ENCODE measurements around the gene TRANK1. TPM values are rescaled to one million over a fixed set of nuclear protein-coding genes. Genes with fewer than 3 reads are reported as not detected.

TRANK1 gene
- total and polyA plus RNA-seq, 2 experiments from 2014 or later, result 1.8 to 6.7 TPM

DNA sequence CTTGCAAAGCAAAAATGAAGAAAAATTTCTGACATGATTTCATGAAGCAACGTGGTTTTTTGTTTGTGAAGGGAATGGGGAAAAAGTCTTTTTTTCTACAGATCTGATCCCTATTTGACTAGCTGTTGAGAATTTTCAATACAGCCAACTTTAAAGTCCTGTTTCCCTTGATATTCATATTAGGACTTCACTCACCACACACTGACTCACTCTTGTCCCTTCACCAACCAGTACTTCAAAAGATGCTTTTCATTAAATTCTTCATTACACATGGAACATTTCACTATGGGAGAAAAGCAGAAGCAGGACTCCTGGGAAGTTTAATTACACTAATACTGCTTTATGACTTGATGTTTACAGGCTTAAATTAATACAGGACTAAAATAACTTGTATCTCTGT, 16.6 kb downstream of the TRANK1 start:
- Histone ChIP-seq H3K36me3 (ENCODE audit: insufficient read depth) (no peaks in the 10 kb centered on the region), H3K4me1 (ENCODE audit: insufficient read depth) (peaks cover 9% of the 10 kb centered on the region), H3F3A (replicated peaks; ENCODE audit: low read depth) (no peaks in the 10 kb centered on the region), H3K27me3 (ENCODE audit: insufficient read depth) (no peaks in the 10 kb centered on the region), H3K4me3 (no peak overlapping the region), H3K4me2 (no peak overlapping the region), H3K9me2 (ENCODE audit: insufficient read depth) (no peaks in the 10 kb centered on the region), H4K20me1 (replicated peaks; ENCODE audit: insufficient read depth) (no peaks in the 10 kb centered on the region), H3K27ac (ENCODE audit: low read depth) (no peak overlapping the region), H2AFZ (no peak overlapping the region), H3K79me2 (replicated peaks; ENCODE audit: insufficient read depth) (no peaks in the 10 kb centered on the region)
- DNase-seq (ENCODE audit: low spot score) (no peak), ATAC-seq (no peak)
- Mint-ChIP-seq H3K27me3 (ENCODE audit: insufficient read depth, low read depth, poor library complexity) (peaks cover 8% of the 10 kb centered on the region), H3K27ac (no peak overlapping the region), H3K9me3 (peaks cover 4% of the 10 kb centered on the region; the same call in 2 of the 3 replicates), H3K4me3 (no peak overlapping the region), H3K36me3 (ENCODE audit: low read depth) (peaks cover 5% of the 10 kb centered on the region), H3K4me1 (peaks cover 25% of the 10 kb centered on the region)
- no peak for TF ChIP-seq JUNB (IDR thresholded peaks at IDR 0.05; ENCODE audit: unreplicated experiment)
- no peak for TF ChIP-seq POLR2AphosphoS5 (IDR thresholded peaks at IDR 0.05; ENCODE audit: low read depth)
- TF ChIP-seq CREB1 (CRISPR knock-in tag; IDR thresholded peaks at IDR 0.05; ENCODE audit: low read depth), result no peak

DNA sequence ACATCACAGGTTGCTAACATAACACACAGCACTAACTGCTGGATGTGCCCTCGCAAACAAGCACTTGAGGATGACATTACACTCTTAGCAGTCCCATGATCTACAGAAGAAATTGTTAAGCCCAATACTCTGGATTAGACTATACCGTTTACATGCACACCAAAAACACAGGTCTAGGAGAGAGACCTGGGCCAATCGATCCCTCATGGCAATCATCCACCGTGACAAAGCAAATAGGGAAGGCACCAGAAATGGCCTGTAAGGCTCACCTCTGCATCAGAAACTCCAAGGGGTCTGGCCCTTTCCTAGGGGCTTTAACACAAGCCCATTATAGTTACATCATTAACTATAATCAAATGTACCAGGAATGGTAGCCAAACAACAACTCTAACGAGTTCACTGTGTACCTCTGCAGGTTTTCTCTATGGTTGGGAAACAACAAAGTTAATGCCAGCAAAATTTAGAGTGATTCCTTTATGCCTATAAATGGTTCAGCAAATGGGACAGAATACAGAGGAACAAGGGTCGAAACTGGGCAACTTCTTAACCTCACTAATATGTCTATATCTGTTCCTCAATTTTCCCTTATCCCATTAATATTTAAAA, 18.5 kb downstream of the TRANK1 start:
- H3K4me3 ChIP-seq, result no peak overlapping the region
- no peak overlapping the region for H3K4me3 Mint-ChIP-seq
- H3K4me1 ChIP-seq (ENCODE audit: insufficient read depth), result peaks cover 9% of the 10 kb centered on the region
- peaks cover 12% of the 10 kb centered on the region for H3K4me1 Mint-ChIP-seq
- peaks cover 12% of the 10 kb centered on the region for H3K36me3 Mint-ChIP-seq (ENCODE audit: low read depth)
- no peaks in the 10 kb centered on the region for H3K27me3 ChIP-seq (ENCODE audit: insufficient read depth)
- H3K27ac ChIP-seq (ENCODE audit: low read depth), result no peak overlapping the region
- H3K36me3 ChIP-seq (ENCODE audit: insufficient read depth), result no peaks in the 10 kb centered on the region
- TF ChIP-seq ZNF331 (CRISPR knock-in tag; IDR thresholded peaks at IDR 0.05; ENCODE audit: low read depth), result no peak
- TF ChIP-seq, protein P1, sequence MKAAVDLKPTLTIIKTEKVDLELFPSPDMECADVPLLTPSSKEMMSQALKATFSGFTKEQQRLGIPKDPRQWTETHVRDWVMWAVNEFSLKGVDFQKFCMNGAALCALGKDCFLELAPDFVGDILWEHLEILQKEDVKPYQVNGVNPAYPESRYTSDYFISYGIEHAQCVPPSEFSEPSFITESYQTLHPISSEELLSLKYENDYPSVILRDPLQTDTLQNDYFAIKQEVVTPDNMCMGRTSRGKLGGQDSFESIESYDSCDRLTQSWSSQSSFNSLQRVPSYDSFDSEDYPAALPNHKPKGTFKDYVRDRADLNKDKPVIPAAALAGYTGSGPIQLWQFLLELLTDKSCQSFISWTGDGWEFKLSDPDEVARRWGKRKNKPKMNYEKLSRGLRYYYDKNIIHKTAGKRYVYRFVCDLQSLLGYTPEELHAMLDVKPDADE (IDR thresholded peaks at IDR 0.05), result no peak
- TF ChIP-seq, protein P2, sequence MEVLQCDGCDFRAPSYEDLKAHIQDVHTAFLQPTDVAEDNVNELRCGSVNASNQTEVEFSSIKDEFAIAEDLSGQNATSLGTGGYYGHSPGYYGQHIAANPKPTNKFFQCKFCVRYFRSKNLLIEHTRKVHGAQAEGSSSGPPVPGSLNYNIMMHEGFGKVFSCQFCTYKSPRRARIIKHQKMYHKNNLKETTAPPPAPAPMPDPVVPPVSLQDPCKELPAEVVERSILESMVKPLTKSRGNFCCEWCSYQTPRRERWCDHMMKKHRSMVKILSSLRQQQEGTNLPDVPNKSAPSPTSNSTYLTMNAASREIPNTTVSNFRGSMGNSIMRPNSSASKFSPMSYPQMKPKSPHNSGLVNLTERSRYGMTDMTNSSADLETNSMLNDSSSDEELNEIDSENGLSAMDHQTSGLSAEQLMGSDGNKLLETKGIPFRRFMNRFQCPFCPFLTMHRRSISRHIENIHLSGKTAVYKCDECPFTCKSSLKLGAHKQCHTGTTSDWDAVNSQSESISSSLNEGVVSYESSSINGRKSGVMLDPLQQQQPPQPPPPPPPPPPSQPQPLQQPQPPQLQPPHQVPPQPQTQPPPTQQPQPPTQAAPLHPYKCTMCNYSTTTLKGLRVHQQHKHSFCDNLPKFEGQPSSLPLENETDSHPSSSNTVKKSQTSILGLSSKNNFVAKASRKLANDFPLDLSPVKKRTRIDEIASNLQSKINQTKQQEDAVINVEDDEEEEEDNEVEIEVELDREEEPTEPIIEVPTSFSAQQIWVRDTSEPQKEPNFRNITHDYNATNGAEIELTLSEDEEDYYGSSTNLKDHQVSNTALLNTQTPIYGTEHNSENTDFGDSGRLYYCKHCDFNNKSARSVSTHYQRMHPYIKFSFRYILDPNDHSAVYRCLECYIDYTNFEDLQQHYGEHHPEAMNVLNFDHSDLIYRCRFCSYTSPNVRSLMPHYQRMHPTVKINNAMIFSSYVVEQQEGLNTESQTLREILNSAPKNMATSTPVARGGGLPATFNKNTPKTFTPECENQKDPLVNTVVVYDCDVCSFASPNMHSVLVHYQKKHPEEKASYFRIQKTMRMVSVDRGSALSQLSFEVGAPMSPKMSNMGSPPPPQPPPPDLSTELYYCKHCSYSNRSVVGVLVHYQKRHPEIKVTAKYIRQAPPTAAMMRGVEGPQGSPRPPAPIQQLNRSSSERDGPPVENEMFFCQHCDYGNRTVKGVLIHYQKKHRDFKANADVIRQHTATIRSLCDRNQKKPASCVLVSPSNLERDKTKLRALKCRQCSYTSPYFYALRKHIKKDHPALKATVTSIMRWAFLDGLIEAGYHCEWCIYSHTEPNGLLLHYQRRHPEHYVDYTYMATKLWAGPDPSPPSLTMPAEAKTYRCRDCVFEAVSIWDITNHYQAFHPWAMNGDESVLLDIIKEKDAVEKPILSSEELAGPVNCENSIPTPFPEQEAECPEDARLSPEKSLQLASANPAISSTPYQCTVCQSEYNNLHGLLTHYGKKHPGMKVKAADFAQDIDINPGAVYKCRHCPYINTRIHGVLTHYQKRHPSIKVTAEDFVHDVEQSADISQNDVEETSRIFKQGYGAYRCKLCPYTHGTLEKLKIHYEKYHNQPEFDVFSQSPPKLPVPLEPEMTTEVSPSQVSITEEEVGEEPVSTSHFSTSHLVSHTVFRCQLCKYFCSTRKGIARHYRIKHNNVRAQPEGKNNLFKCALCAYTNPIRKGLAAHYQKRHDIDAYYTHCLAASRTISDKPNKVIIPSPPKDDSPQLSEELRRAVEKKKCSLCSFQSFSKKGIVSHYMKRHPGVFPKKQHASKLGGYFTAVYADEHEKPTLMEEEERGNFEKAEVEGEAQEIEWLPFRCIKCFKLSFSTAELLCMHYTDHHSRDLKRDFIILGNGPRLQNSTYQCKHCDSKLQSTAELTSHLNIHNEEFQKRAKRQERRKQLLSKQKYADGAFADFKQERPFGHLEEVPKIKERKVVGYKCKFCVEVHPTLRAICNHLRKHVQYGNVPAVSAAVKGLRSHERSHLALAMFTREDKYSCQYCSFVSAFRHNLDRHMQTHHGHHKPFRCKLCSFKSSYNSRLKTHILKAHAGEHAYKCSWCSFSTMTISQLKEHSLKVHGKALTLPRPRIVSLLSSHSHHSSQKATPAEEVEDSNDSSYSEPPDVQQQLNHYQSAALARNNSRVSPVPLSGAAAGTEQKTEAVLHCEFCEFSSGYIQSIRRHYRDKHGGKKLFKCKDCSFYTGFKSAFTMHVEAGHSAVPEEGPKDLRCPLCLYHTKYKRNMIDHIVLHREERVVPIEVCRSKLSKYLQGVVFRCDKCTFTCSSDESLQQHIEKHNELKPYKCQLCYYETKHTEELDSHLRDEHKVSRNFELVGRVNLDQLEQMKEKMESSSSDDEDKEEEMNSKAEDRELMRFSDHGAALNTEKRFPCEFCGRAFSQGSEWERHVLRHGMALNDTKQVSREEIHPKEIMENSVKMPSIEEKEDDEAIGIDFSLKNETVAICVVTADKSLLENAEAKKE (CRISPR knock-in tag; IDR thresholded peaks at IDR 0.05), result no peak
- TF ChIP-seq, protein P3, sequence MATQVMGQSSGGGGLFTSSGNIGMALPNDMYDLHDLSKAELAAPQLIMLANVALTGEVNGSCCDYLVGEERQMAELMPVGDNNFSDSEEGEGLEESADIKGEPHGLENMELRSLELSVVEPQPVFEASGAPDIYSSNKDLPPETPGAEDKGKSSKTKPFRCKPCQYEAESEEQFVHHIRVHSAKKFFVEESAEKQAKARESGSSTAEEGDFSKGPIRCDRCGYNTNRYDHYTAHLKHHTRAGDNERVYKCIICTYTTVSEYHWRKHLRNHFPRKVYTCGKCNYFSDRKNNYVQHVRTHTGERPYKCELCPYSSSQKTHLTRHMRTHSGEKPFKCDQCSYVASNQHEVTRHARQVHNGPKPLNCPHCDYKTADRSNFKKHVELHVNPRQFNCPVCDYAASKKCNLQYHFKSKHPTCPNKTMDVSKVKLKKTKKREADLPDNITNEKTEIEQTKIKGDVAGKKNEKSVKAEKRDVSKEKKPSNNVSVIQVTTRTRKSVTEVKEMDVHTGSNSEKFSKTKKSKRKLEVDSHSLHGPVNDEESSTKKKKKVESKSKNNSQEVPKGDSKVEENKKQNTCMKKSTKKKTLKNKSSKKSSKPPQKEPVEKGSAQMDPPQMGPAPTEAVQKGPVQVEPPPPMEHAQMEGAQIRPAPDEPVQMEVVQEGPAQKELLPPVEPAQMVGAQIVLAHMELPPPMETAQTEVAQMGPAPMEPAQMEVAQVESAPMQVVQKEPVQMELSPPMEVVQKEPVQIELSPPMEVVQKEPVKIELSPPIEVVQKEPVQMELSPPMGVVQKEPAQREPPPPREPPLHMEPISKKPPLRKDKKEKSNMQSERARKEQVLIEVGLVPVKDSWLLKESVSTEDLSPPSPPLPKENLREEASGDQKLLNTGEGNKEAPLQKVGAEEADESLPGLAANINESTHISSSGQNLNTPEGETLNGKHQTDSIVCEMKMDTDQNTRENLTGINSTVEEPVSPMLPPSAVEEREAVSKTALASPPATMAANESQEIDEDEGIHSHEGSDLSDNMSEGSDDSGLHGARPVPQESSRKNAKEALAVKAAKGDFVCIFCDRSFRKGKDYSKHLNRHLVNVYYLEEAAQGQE (IDR thresholded peaks at IDR 0.05; ENCODE audit: unreplicated experiment), result no peak
- TF ChIP-seq, protein P4, sequence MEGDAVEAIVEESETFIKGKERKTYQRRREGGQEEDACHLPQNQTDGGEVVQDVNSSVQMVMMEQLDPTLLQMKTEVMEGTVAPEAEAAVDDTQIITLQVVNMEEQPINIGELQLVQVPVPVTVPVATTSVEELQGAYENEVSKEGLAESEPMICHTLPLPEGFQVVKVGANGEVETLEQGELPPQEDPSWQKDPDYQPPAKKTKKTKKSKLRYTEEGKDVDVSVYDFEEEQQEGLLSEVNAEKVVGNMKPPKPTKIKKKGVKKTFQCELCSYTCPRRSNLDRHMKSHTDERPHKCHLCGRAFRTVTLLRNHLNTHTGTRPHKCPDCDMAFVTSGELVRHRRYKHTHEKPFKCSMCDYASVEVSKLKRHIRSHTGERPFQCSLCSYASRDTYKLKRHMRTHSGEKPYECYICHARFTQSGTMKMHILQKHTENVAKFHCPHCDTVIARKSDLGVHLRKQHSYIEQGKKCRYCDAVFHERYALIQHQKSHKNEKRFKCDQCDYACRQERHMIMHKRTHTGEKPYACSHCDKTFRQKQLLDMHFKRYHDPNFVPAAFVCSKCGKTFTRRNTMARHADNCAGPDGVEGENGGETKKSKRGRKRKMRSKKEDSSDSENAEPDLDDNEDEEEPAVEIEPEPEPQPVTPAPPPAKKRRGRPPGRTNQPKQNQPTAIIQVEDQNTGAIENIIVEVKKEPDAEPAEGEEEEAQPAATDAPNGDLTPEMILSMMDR (conservative IDR thresholded peaks at IDR 0.05; ENCODE audit: low read depth in 2 of 2), result no peak
- DNase-seq (ENCODE audit: low spot score), result no peak
- H3F3A ChIP-seq (replicated peaks; ENCODE audit: low read depth), result no peaks in the 10 kb centered on the region
- H3K27me3 Mint-ChIP-seq (ENCODE audit: insufficient read depth, low read depth, poor library complexity), result peaks cover 10% of the 10 kb centered on the region
- no peaks in the 10 kb centered on the region for H3K9me2 ChIP-seq (ENCODE audit: insufficient read depth)
- no peaks in the 10 kb centered on the region for H3K79me2 ChIP-seq (replicated peaks; ENCODE audit: insufficient read depth)
- no peak overlapping the region for H3K4me2 ChIP-seq
- no peak overlapping the region for H2AFZ ChIP-seq
- ATAC-seq, result no peak
- no peaks in the 10 kb centered on the region for H4K20me1 ChIP-seq (replicated peaks; ENCODE audit: insufficient read depth)
- H3K9me3 Mint-ChIP-seq, result peaks cover 11% of the 10 kb centered on the region
- H3K27ac Mint-ChIP-seq, result no peak overlapping the region; the same call in 1 of the 2 replicates
